ENCODE measurements around the gene OLFML3. TPM values are rescaled to one million over a fixed set of nuclear protein-coding genes. Genes with fewer than 3 reads are reported as not detected.

Gene OLFML3
- total and polyA plus RNA-seq, 2 of the 13 experiments (the other 11 are each of a cell fraction or from before 2014, with no cell fraction given): 2.0 to 5.1 TPM

DNA sequence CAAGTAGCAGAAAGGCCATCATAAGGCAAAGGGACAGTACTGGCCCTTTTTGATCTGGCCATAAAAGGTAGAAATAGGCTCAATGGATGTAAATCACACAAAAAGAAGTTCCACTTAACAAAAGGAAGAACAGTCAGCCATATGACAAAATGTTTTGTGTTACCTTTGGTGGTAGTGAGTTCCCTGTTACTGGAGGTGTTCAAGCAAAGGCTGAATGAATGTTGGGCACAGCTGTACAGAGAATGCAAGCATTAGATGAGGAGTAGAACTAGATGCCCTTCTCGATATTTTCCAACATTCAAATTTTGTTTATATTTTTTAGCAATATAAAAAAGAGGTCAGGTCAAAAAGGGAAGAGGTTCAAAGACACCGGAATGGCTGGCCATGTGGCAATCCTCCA lies 20.0 kb downstream of the OLFML3 start (continued):
- TF ChIP-seq HNF4G (IDR thresholded peaks at IDR 0.05; ENCODE audit: borderline replicate concordance, low read depth, low read length) (no peak), HNF4G (CRISPR knock-in tag; IDR thresholded peaks at IDR 0.05; ENCODE audit: borderline replicate concordance, low read depth) (no peak), SP140L (CRISPR knock-in tag; IDR thresholded peaks at IDR 0.05; ENCODE audit: borderline replicate concordance) (no peak), ZNF350 (CRISPR knock-in tag; IDR thresholded peaks at IDR 0.05; ENCODE audit: borderline replicate concordance, low read depth) (no peak), ZNF552 (CRISPR knock-in tag; IDR thresholded peaks at IDR 0.05; ENCODE audit: borderline replicate concordance) (no peak), NCOA2 (CRISPR knock-in tag; IDR thresholded peaks at IDR 0.05) (no peak), ZNF776 (CRISPR knock-in tag; IDR thresholded peaks at IDR 0.05) (no peak)

DNA sequence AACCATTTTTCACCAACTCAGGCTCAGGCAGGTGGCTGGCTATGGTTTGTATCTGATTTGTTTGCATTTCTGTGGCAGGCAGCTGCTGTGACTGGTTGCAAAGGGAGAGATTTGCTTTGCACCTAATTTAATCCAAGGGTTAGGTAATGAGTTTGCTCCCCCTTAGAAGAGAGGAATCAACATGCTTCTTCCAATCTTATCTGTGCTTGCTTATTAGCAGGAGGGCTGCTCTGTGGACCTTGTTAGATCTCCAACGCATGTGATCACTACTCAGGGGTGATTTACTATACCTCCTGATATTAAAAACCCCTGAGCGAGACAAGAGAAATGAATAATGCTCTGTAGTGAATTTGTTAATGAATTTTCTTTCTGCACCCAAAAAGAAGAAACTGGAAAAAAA lies 20.5 kb downstream of the OLFML3 start:
- 67% methylated on average over 2 of the region's 2 CpGs for WGBS (ENCODE audit: low lambda C conversion rate)
- Histone ChIP-seq H3K36me3 (replicated peaks in 1 of 2; ENCODE audit: control insufficient read depth in 1 of 2, insufficient read depth in 2 of 2, low read length in 2 of 2) (no peaks in the 10 kb centered on the region), H3K4me3 (replicated peaks in 1 of 3; ENCODE audit: insufficient read depth in 1 of 3, low read depth in 2 of 3, low read length in 3 of 3) (no peak overlapping the region), H3K4me2 (ENCODE audit: low read depth, low read length) (no peak overlapping the region), H3K4me1 (ENCODE audit: insufficient read depth, low read length) (no peaks in the 10 kb centered on the region), H3K9ac (ENCODE audit: insufficient read depth, low read depth, low read length) (no peak overlapping the region), H3K9me3 (ENCODE audit: low read length) (peaks cover 10% of the 10 kb centered on the region), H3K27ac (ENCODE audit: extremely low read length, insufficient read depth, low read length) (no peak overlapping the region), H3K79me2 (ENCODE audit: insufficient read depth, low read length) (no peaks in the 10 kb centered on the region), H3K27me3 (ENCODE audit: control insufficient read depth in 1 of 2, insufficient read depth in 2 of 2, low read length in 2 of 2) (peaks cover 0 to 5% of the 10 kb centered on the region in 2 experiments; a peak in 1 of 5 replicates), H2AFZ (ENCODE audit: low read length) (no peak overlapping the region), H4K20me1 (ENCODE audit: insufficient read depth, low read length) (no peaks in the 10 kb centered on the region)
- intact Hi-C loops (cut with micrococcal nuclease; ENCODE audit: unreplicated experiment): no loop called here
- ATAC-seq (no peak), FAIRE-seq (no peak), DNase-seq (ENCODE audit: low spot score) (no peak)
- POLR2A ChIA-PET: no interaction called here
- in situ Hi-C loops (cut with HindIII; ENCODE audit: extremely low pct_ligation_motif_present, low pct_unique_long_range_greater_than_20kb): no loop called here
- CTCF ChIA-PET (ENCODE audit: low intra/inter-chr PET ratio, low total read pairs): no interaction called here
- BruUV-seq (replicated peaks): no TSS peak
- TF ChIP-seq RELA (CRISPR knock-in tag; IDR thresholded peaks at IDR 0.05): no peak
- TF ChIP-seq ZNF484 (CRISPR knock-in tag; IDR thresholded peaks at IDR 0.05; ENCODE audit: borderline replicate concordance, low read depth): no peak
- no peak for TF ChIP-seq CENPT (CRISPR knock-in tag; IDR thresholded peaks at IDR 0.05; ENCODE audit: low read depth)
- TF ChIP-seq ZBTB21 (CRISPR knock-in tag; IDR thresholded peaks at IDR 0.05): no peak
- TF ChIP-seq ZNF574 (CRISPR knock-in tag; IDR thresholded peaks at IDR 0.05): no peak
- no peak for TF ChIP-seq ZNF652 (CRISPR knock-in tag; IDR thresholded peaks at IDR 0.05; ENCODE audit: borderline replicate concordance, low read depth)
- no peak for TF ChIP-seq U2AF2 (IDR thresholded peaks at IDR 0.05; ENCODE audit: low read depth, low read length)
- TF ChIP-seq TEAD2 (CRISPR knock-in tag; IDR thresholded peaks at IDR 0.05): no peak
- TF ChIP-seq E2F2 (CRISPR knock-in tag; IDR thresholded peaks at IDR 0.05; ENCODE audit: borderline replicate concordance): no peak
- TF ChIP-seq ZNF570 (CRISPR knock-in tag; IDR thresholded peaks at IDR 0.05; ENCODE audit: borderline replicate concordance): no peak
- no peak for TF ChIP-seq ZNF644 (CRISPR knock-in tag; IDR thresholded peaks at IDR 0.05; ENCODE audit: low read depth)
- TF ChIP-seq NFE2 (CRISPR knock-in tag; IDR thresholded peaks at IDR 0.05): no peak
- TF ChIP-seq BRD4 (CRISPR knock-in tag; IDR thresholded peaks at IDR 0.05): no peak

Measured in HepG2 (cell line).